ENCODE results near the gene PRDX2. TPM values are rescaled to one million over a fixed set of nuclear protein-coding genes. Genes with fewer than 3 reads are reported as not detected.

The PRDX2 gene
- total RNA-seq, 1 donor from 2014 or later, result 166 TPM

Small RNA genes within 50 kb of the gene (microRNA-seq; reads per million reads assigned to microRNA genes)
- not detected for gene MIR5684

Other genes with a start within 250 kb of the PRDX2 start
- 8.2 and 12.5 TPM in 2 replicates for gene ZNF490, start 191.0 kb downstream of the PRDX2 start, total RNA-seq
- gene ZNF791, start 190.9 kb downstream of the PRDX2 start, total RNA-seq, result 23.2 and 29.6 TPM in 2 replicates
- gene MAN2B1, start 135.1 kb downstream of the PRDX2 start, total RNA-seq, result 105 and 129 TPM in 2 replicates
- gene WDR83, start 135.0 kb downstream of the PRDX2 start, total RNA-seq, result 10.0 and 13.3 TPM in 2 replicates
- gene DHPS, start 119.9 kb downstream of the PRDX2 start, total RNA-seq, result 43.4 and 47.6 TPM in 2 replicates
- gene GNG14, start 113.8 kb downstream of the PRDX2 start, total RNA-seq, result not detected in 2 replicates
- gene FBXW9, start 105.2 kb downstream of the PRDX2 start, total RNA-seq, result 9.9 and 11.6 TPM in 2 replicates
- gene TNPO2, start 77.9 kb downstream of the PRDX2 start, total RNA-seq, result 69.8 and 76.3 TPM in 2 replicates
- 172 and 178 TPM in 2 replicates for gene TRIR, start 67.1 kb downstream of the PRDX2 start, total RNA-seq
- gene GET3, start 64.3 kb downstream of the PRDX2 start, total RNA-seq, result 63.0 and 66.8 TPM in 2 replicates
- not detected in 2 replicates for gene BEST2, start 50.0 kb downstream of the PRDX2 start, total RNA-seq
- 21.7 and 25.9 TPM in 2 replicates for gene HOOK2, start 26.2 kb downstream of the PRDX2 start, total RNA-seq
- 101 and 126 TPM in 2 replicates for gene JUNB, start 10.3 kb downstream of the PRDX2 start, total RNA-seq
- 3.6 and 4.5 TPM in 2 replicates for gene THSD8, start 269 bp upstream of the PRDX2 start, total RNA-seq
- 5.4 and 10.5 TPM in 2 replicates for gene RNASEH2A, start 4.8 kb upstream of the PRDX2 start, total RNA-seq
- gene RTBDN, start 32.8 kb upstream of the PRDX2 start, total RNA-seq, result not detected in 2 replicates
- 5.4 and 6.3 TPM in 2 replicates for gene MAST1, start 36.7 kb upstream of the PRDX2 start, total RNA-seq
- gene DNASE2, start 79.6 kb upstream of the PRDX2 start, total RNA-seq, result 33.1 and 37.8 TPM in 2 replicates
- 0.17 TPM in 1 of 2 replicates, not detected in the other for gene KLF1, start 85.4 kb upstream of the PRDX2 start, total RNA-seq
- 15.5 and 17.5 TPM in 2 replicates for gene GCDH, start 89.4 kb upstream of the PRDX2 start, total RNA-seq
- 0.50 TPM in 1 of 2 replicates, not detected in the other for gene SYCE2, start 117.5 kb upstream of the PRDX2 start, total RNA-seq
- 76.7 and 80.4 TPM in 2 replicates for gene FARSA, start 131.9 kb upstream of the PRDX2 start, total RNA-seq
- gene CALR, start 136.8 kb upstream of the PRDX2 start, total RNA-seq, result 2,193 and 2,309 TPM in 2 replicates
- gene RAD23A, start 144.1 kb upstream of the PRDX2 start, total RNA-seq, result 40.6 and 48.5 TPM in 2 replicates
- gene GADD45GIP1, start 155.4 kb upstream of the PRDX2 start, total RNA-seq, result 34.0 and 35.5 TPM in 2 replicates
- 0.14 TPM in 1 of 2 replicates, not detected in the other for gene DAND5, start 167.8 kb upstream of the PRDX2 start, total RNA-seq
- 8.4 and 9.6 TPM in 2 replicates for gene NFIX, start 193.7 kb upstream of the PRDX2 start, total RNA-seq

Data from astrocyte (in vitro differentiated cells and primary cell).